NCI-H1092 (cell line): ENCODE results near the gene EPOP.
"Not testable (repeated sequence)": the region's sequence is repeated elsewhere in the genome, so short reads cannot be mapped to it uniquely, and the experiment has no call there.

Experiments used
- DNase-seq: peaks from one replicate; lab custom pipeline; 2025; lab: John Stamatoyannopoulos, UW

The EPOP gene

DNA sequence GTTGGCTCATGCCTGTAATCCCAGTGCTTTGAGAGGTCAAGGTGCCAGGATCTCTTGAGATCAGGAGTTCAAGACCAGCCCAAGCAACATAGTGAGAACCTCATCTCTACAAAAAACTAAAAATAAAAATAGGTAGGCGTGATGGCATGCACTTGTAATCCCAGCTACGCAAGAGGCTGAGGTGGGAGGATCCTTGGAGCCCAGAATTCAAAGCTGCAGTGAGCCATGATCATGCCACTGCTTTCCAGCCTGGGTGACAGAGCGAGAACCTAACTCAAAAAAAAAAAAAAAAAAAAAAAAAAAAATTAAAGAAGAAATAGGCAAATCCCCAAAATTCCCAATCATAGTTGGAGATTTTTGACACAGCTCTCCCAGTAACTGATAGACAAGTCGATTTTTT, 36.8 kb downstream of the EPOP start:
- no peak for DNase-seq

DNA sequence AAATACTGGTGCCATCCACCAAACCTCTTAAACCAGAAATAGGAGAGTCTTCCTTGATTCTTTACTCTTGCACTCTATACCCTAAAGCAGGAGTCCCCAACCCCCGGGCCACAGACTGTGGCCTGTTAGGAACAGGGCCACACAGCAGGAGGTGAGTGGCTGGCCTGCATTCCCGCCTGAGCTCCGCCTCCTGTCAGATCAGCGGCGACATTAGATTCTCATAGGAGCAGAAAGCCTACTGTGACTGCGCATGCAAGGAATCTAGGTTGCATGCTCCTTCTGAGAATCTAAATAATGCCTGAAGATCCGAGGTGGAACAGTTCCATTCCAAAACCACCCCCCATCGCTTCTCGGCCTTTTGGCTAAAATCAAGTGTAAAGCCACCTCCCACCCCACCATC, 38.7 kb downstream of the EPOP start:
- DNase-seq, result no peak

DNA sequence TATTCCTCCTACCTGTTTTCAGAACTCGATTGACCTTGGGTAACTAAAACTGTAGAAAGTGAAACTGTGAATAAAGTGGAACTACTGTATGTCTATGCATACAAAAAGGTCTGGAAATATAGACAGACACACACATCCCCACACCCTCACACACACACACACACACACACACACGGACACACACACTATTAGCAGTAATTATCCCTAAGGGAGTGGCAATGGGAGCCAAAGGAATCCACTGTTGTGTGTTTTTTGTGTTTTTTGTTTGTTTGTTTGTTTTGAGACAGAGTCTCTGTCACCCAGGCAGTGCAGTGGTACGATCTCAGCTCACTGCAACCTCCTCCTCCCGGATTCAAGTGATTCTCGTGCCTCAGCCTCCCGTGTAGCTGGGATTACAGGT, 42.4 kb downstream of the EPOP start:
- DNase-seq, result no peak

DNA sequence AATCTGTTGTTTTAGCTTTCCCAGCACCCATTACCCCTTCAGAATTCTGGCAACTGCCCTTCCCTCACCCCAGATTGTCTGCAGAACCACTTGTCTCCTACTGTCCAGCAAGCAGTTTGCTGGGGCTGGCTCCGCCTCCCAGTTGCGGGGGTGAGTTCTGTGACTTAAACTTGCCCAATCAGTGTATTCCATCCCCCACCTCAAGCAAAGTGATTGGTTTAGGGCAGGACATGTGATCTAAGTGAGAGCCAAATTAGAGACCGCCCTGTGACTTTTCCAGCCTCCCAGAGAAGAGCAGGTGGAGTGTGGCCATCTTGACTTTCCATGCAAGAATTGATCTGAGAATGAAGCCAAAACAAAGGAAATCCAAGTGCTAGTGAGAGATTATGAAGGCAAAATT, 46.3 kb downstream of the EPOP start:
- DNase-seq, result no peak

DNA sequence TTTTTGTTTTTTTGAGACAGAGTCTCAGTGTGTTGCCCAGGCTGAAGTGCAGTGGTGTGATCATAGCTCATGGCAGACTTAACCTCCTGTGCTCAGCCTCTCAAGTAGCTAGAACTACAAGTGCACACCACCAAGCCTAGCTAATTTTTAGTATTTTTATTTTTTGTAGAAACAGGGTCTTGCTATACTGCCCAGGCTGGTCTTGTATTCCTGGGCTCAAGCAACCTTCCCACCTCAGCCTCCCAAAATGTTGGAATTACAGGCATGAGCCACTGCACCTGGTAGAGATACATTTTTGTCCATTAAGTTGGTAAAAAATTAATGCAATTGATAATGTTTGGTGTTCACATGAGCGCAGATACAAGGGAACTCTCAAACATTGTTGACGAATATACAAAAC, 46.8 kb downstream of the EPOP start:
- no peak for DNase-seq

DNA sequence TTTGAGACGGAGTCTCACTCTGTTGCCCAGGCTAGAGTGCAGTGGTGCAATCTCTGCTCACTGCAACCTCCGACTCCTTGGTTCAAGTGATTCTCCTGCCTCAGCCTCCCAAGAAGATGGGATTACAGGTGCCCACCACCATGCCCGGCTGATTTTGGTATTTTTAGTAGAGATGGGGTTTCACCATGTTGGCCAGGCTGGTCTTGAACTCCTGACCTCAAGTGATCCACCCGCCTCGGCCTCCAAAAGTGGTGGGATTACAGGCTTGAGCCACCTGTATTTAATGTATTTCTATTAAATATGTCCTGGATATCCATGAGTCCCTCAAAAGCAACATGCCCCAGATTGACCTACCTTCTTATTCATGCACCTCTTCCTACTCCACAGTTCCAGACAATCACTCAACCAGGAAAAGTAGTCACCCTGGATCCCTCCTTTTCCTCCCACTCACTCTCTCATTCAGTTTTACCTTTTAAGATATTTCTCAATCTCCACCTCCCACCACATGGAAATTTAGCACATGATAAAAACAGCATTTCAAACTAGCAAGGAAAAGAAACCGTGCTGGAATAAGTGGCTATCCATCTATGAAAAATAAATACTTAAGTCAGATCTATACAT, 48.0 kb downstream of the EPOP start:
- DNase-seq, result not testable (repeated sequence)

DNA sequence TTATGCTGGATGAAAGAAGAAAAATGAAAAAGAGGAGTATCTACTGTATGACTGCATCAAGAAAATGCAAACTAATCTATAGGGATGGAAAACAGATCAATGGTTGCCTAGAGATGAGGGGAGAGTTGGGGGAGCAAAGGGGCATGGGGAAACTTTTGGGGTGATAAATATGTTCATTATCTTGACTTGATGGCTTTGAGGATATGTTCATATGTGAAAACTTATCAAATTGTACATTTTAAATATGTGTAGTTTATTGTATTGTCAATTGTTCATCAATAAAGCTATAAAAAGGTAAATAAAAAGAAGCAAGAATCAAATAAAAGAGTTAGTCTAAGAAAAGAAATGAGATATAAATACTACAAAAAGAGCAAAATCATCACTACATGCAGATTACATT, 49.3 kb downstream of the EPOP start:
- DNase-seq, result no peak

DNA sequence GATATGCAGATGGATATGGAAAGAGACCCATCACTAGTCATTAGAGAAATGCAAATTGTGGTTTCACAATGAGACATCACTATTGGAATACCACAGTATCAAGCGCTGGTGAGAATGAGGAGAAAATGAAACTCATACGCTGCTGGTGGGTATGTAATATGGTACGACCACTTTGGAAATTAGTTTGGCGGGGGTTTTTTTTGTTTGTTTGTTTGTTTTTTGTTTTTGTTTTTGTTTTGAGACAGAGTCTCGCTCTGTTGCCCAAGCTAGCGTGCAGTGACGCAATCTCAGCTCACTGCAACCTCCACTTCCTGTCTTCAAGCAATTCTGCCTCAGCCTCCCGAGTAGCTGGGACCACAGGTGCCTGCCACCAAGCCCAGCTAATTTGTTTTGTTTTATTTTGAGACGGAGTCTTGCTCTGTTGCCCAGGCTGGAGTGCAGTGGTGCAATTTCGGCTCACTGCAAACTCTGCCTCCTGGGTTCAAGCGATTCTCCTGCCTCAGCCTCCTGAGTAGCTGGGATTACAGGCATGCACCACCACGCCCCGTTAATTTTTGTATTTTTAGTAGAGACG, 49.9 kb downstream of the EPOP start:
- not testable (repeated sequence) for DNase-seq
